HG03280 (cell line): ENCODE measurements around the gene NAPSA.

Source experiments
- ATAC-seq: cut with Tn5 transposase; IDR thresholded peaks from one replicate; pipeline ENCODE4 v1.9.1; 2021; ENCODE audit warnings: mild to moderate bottlenecking, moderate library complexity; ENCODE audit not compliant: unreplicated experiment

NAPSA gene

DNA sequence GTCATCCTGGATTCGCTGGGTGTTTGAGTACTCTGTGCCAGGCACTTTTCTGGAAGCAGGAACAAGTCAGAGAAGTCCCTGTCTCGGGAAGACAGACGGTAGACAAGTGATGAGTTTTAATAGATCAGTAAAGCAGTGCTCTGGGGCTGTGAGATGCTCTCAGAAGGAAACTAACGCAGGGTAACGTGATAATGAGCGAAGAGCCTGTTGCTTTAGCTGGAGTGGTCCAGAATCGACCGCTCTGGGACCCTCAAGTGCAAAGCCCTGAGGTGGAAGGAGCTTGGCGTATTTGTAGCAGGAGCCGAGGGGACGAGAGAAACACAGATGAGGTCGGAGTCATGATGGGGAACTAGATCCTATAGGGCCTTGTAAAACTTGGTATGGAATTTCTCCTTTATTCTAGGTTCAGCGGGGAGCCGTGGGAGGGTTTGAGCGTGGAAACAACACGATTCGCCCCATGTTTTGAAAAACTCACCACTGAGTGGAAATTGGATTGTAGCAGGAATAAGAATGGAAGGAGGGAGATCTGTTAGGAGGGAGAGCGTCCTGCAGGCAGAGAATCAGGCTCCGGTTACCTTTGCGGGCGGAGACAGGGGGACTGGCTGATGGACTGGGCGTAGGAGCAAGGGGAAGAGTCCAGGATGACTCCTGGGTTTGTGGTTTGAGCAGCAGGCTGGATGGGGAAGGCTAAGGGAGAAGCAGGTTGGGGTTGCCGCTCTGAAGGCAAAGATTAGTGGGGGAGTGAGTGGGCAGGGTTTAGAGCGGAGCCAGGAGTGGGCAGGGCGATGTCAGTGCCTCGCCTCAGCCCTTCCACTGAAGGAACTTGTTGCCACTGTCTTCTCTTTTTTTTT is 19.5 kb upstream of the NAPSA start:
- ATAC-seq = no peak

DNA sequence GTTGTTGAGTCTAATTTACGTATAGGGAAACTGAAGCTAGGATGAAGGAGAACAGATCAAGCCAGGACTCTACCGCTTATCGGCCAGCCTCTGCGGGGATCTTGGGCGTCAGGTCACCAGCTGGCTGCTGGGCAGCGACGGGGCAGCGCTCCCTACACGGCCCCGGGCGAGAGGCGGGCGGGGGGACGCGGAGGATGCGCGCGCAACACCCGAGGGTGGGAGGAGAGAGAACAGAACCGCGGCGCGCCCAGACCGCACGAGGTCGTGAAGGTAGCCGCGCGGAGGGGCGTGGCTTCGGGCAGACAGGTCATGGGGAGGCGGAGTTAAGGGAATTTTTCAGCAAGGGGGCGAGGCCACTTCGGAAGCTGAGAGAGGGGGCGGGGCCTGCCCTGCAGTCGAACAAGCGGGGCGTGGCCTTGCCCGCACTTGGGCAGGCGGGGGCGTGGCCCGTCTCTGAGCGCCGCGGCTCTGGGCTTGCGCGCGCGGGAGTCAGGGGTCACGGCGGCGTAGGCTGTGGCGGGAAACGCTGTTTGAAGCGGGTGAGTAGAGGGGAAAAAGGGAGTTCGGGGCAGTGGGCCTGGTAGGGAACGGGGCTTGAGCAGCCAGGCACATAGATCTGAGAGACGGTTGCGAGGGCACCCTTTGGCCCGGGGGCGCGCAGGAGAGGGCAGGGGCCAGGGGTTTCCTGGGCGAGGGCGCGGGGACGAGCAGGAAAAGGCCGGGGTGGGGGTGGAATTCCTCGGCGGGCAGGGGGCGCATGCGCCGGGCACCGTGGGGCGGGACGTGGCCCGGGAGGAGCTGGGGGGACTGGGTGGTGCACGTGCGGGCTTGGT is 18.6 kb upstream of the NAPSA start, which contains the start of gene POLD1:
Gene POLD1 (plus strand): TSS at position 496 of the 833 bp plus-strand sequence. CDS start 14,505 bp downstream, outside the sequence.
- ATAC-seq = peak; percentile 81

DNA sequence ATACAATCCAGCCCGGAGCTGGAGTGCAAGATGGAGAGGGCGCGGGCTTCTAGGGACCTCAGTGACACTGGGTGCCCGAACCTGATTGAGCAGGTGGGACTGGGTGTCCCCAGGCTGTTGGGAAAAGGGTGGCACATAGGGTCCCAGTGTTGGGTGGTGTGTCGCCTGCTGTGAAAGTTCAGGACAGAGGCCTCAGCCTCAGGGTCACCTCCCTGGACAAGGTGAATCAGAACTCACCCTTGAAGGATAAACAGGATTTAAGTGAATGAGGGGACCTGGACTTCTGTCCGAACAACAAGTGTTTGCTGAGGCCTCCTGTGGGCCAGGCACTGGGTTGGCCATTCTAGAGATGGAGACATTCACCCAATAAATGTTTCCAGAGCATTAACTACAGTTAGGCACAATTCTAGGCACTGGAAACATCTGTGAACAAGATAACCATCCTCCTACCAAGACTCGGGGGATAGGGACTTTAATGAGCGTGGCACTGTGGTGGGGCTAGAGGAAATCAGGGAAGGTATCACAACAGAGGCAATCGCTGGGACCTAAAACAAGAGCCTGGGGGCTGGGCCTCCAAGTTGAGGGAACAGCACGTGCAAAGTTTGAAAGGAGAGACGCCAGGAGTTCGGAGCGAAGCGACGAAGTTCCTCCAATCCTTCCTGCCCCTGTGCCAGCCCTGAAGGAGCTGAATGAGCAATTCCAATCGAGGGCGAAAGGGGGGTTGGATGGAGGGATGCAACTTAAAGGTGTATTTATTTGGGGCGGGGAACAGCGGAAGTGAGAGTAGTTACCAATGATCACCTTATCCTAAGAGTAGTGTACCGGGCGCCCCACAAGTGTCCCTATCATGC is 17.8 kb upstream of the NAPSA start:
- no peak for ATAC-seq

DNA sequence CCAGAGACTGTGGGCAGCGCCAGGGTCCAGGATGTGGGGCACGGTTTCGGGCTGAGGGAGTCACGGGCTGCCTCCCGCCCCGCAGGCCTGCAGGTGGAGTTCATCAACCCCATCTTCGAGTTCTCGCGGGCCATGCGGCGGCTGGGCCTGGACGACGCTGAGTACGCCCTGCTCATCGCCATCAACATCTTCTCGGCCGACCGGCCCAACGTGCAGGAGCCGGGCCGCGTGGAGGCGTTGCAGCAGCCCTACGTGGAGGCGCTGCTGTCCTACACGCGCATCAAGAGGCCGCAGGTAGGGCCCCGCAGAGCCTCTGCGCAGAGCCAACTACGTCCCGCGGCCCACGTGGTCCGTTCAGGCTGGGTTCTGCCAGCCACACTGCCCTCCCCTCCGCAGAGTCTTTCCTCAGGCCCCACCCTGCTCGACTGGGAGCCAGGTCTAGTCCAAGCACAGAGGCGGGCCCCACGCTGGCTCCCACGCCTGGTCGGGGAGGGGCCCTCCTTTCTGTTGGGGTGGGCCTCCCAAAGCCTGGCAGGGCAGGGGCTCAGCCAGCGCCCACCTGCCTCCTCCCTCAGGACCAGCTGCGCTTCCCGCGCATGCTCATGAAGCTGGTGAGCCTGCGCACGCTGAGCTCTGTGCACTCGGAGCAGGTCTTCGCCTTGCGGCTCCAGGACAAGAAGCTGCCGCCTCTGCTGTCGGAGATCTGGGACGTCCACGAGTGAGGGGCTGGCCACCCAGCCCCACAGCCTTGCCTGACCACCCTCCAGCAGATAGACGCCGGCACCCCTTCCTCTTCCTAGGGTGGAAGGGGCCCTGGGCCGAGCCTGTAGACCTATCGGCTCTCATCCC is 16.7 kb upstream of the NAPSA start:
- no peak for ATAC-seq

- no peak for ATAC-seq
Measured at GRCh38 chr19:50380751-50381151, 15.3 kb upstream of the NAPSA start.

DNA sequence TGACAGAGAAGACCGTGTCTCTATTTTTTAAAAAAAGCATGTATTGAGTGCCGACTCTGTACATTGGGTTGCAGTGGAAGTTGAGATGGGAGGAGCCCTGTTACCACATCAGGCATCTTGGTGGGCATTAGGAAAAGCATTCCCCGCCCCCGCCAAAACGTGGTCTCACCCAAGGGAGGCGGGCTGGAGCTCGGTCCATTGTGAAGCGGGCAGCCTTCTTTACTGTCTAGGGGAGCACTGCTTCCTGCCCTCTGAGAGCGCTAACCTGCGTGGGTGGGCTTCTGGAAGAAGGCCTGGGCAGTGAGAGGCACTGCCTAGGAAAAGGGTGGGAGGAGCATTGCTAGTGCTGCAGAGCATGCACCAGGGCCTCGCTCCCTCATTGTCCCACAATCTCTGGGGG is 14.7 kb upstream of the NAPSA start:
- ATAC-seq = no peak

DNA sequence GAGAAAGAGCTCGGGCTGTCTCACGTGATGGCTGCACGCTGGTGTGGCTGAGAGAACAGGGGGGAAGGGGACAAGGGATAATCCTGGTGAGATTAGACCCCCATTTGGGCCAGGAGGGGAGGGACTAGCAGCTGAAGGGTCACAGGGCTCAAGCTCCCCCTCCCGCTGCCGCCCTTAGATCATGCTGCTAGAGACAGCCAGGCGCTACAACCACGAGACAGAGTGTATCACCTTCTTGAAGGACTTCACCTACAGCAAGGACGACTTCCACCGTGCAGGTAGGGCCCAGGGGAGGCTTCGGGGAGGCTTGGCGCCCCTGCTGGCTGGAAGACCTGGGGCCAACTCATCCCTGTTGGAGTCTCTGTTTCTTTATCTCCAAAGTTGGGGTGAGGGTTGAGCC is 14.2 kb upstream of the NAPSA start:
- ATAC-seq = no peak

DNA sequence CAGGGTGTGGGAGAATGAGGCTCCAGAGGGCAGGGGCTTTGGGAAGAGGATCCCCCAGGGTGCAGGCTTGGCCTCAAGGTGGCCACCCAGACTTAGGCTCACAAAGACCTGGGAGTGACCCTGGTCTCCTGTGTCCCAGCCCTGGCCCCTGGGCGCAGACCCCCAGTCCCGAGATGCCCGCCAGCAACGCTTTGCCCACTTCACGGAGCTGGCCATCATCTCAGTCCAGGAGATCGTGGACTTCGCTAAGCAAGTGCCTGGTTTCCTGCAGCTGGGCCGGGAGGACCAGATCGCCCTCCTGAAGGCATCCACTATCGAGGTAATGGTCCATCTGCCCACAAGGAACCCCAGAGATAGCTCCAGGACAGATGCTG is 13.4 kb upstream of the NAPSA start:
- no peak for ATAC-seq

DNA sequence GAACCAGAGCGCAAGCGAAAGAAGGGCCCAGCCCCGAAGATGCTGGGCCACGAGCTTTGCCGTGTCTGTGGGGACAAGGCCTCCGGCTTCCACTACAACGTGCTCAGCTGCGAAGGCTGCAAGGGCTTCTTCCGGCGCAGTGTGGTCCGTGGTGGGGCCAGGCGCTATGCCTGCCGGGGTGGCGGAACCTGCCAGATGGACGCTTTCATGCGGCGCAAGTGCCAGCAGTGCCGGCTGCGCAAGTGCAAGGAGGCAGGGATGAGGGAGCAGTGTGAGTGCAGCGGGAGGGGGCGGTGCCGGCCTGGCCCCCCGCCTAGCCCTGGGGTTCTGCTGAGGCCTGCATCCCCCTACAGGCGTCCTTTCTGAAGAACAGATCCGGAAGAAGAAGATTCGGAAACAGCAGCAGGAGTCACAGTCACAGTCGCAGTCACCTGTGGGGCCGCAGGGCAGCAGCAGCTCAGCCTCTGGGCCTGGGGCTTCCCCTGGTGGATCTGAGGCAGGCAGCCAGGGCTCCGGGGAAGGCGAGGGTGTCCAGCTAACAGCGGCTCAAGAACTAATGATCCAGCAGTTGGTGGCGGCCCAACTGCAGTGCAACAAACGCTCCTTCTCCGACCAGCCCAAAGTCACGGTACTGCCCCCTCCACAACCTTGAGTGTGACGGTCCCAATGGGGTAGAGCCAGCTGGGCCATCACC is 12.9 kb upstream of the NAPSA start:
- ATAC-seq = no peak

DNA sequence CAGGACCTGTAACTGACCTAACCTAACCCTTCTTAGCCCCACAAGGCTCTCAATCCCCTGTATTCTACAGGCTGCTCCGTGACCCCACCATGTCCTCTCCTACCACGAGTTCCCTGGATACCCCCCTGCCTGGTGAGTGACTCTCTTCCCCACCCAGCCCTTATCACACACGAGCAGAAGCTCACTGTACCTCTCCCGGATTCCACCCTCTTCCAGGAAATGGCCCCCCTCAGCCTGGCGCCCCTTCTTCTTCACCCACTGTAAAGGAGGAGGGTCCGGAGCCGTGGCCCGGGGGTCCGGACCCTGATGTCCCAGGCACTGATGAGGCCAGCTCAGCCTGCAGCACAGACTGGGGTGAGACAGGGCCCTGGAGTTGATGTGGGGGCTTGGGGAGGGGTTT is 12.1 kb upstream of the NAPSA start:
- no peak for ATAC-seq

GRCh38 chr19:50377051-50377461 is 11.6 kb upstream of the NAPSA start:
- ATAC-seq = peak; percentile 22

DNA sequence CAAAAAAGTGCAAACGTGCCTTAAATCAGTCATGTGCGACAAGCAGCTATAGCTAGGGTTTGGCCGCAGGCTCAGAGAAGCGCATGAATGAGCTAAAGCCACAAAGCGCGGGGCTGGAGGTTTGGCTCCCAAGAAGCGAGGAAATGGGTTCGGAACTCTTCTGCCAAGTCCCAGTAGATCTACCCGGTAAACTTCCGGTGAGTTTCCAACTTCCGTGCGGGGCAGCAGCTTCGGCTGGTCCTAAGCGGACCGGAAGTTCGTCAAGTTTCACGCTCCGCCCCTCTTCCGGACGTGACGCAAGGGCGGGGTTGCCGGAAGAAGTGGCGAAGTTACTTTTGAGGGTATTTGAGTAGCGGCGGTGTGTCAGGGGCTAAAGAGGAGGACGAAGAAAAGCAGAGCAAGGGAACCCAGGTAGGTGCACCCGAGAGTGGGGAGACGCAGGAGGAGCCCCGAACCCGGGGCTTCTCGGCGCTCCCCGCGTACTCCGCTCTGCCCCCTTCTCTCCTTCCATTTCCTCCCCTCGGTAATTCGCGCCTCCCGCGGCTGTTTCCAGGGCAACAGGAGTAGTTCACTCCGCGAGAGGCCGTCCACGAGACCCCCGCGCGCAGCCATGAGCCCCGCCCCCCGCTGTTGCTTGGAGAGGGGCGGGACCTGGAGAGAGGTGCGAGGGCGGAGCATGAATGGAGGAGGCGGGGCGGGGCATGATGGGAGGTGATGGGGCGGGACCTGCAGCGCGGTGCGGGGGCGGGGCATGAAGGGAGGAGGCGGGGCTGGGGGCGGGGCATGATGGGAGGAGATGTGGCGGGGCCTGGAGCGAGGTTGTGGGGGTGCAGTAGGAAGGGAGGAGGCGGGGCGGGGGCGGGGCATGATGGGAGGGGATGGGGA is 11.0 kb upstream of the NAPSA start, which contains the start of gene NR1H2:
Gene NR1H2 (plus strand): TSS at position 292 of the 885 bp plus-strand sequence. CDS start 1,149 bp downstream, outside the sequence.
- peak; percentile 86 for ATAC-seq

GRCh38 chr19:50371914-50372475 is 6.6 kb upstream of the NAPSA start:
- ATAC-seq = no peak

GRCh38 chr19:50368649-50369570 is 3.5 kb upstream of the NAPSA start:
- ATAC-seq = no peak

- no peak for ATAC-seq
Measured at GRCh38 chr19:50362656-50363424, 2.6 kb downstream of the NAPSA start.

DNA sequence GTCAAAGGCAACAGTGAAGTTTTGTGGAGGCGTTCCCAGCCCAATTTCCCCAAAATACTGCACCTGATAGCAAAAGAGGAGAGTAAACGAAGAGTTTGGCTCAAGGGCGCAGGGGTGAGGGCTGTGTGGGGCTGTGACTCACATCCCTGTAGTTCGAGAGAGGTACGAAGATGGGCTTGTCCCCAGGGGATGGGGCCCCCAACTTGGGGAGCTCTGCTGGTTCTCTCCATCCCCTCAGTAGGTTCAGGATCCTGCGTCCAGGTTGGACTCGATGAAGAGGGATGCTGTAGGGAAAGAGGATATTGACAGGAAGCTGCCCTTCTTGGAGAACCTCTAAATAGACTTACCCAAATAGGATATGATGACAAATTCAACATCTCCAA is 3.4 kb downstream of the NAPSA start:
- no peak for ATAC-seq
